Left ventricle myocardium superior (tissue), 1 donor: ENCODE data around the gene SSX2IP. TPM values are rescaled to one million over a fixed set of nuclear protein-coding genes. Genes with fewer than 3 reads are reported as not detected.

Experiments
- ATAC-seq: fragments of 200-7000 bp; cut with Tn5 transposase; one replicate; pipeline ENCODE4 v1.9.1; 2020; ENCODE audit warnings: mild to moderate bottlenecking, moderate library complexity
- DNase-seq: peaks from one replicate; pipeline ENCODE4 v3.0.0-alpha.2; 2020
- intact Hi-C: fragments of 100-400 bp; cut with micrococcal nuclease; formaldehyde crosslinking; loops from one replicate; pipeline ENCODE4 v1.11.0; 2022
- total RNA-seq: library from RNA; stranded (reverse); fragmentation: NEBNext Ultra II Directional; extraction: Animal tissue kit (Norgen Biotek cat#: 25700); gene quantifications from one replicate; pipeline ENCODE4 v1.2.1, GENCODE V29; 2021
- donor health status: DM: no; HTN: yes; CAD: no; lungs with severe emphysema.

Gene SSX2IP
- total RNA-seq, 1 donor from 2014 or later, result 16.5 TPM

- DNase-seq (no peak), ATAC-seq (peak; percentile 75)
- intact Hi-C loops, result no loop called here
These were observed 57.4 kb downstream of the SSX2IP start for GRCh38 chr1:84632673-84633434.

- intact Hi-C loops, result no loop called here
- DNase-seq (no peak), ATAC-seq (peak; percentile 78)
These were observed 58.1 kb downstream of the SSX2IP start for GRCh38 chr1:84632137-84632536.

GRCh38 chr1:84624876-84625275 is 65.4 kb downstream of the SSX2IP start:
- intact Hi-C loops, result loop anchor here (10.0 kb wide), 1 partner anchor 130 kb away; no protein-coding TSS in a partner anchor
- no peak for ATAC-seq

GRCh38 chr1:84621553-84621952 is 68.7 kb downstream of the SSX2IP start:
- ATAC-seq (no peak), DNase-seq (no peak)
- intact Hi-C loops, result loop anchor here (10.0 kb wide), 1 partner anchor 133 kb away; no protein-coding TSS in a partner anchor

More at GRCh38 chr1:84624876-84625275, 65.4 kb downstream of the SSX2IP start:
- DNase-seq, result no peak

- ATAC-seq, result peak; percentile 96
- peak; percentile 86 for DNase-seq
- intact Hi-C loops, result loop anchor here (10.0 kb wide), 1 partner anchor 134 kb away; no protein-coding TSS in a partner anchor
These were observed 69.4 kb downstream of the SSX2IP start for GRCh38 chr1:84620720-84621313.

GRCh38 chr1:84619383-84620102 is 70.7 kb downstream of the SSX2IP start:
- DNase-seq (no peak), ATAC-seq (no peak)
- intact Hi-C loops, result loop anchor here (10.0 kb wide), 1 partner anchor 135 kb away; no protein-coding TSS in a partner anchor

GRCh38 chr1:84617349-84617748 is 72.9 kb downstream of the SSX2IP start:
- DNase-seq (no peak), ATAC-seq (no peak)
- intact Hi-C loops, result no loop called here

GRCh38 chr1:84615790-84616189 is 74.5 kb downstream of the SSX2IP start:
- ATAC-seq (no peak), DNase-seq (no peak)
- intact Hi-C loops, result no loop called here

- intact Hi-C loops, result no loop called here
- ATAC-seq (no peak), DNase-seq (no peak)
These were observed 76.4 kb downstream of the SSX2IP start for GRCh38 chr1:84613887-84614286.

- intact Hi-C loops, result no loop called here
- ATAC-seq (no peak), DNase-seq (no peak)
These were observed 77.2 kb downstream of the SSX2IP start for GRCh38 chr1:84613026-84613425.

GRCh38 chr1:84611796-84612195 is 78.5 kb downstream of the SSX2IP start:
- ATAC-seq (no peak), DNase-seq (no peak)
- intact Hi-C loops, result no loop called here

- DNase-seq, result no peak
- ATAC-seq, result no peak
- intact Hi-C loops, result no loop called here
These were observed 79.2 kb downstream of the SSX2IP start for GRCh38 chr1:84611091-84611490.

GRCh38 chr1:84606977-84607376 is 83.3 kb downstream of the SSX2IP start:
- intact Hi-C loops, result loop anchor here (10.0 kb wide), 1 partner anchor 162 kb away; no protein-coding TSS in a partner anchor

GRCh38 chr1:84605157-84605556 is 85.1 kb downstream of the SSX2IP start:
- DNase-seq (no peak), ATAC-seq (no peak)
- intact Hi-C loops, result loop anchor here (10.0 kb wide), 1 partner anchor 160 kb away; no protein-coding TSS in a partner anchor

More at GRCh38 chr1:84606977-84607376, 83.3 kb downstream of the SSX2IP start:
- no peak for DNase-seq
- ATAC-seq, result no peak

- ATAC-seq, result peak; percentile 90
- DNase-seq, result peak; percentile 38
- intact Hi-C loops, result loop anchor here (10.0 kb wide), 1 partner anchor 159 kb away; no protein-coding TSS in a partner anchor
These were observed 86.1 kb downstream of the SSX2IP start for GRCh38 chr1:84603941-84604830.

- intact Hi-C loops, result loop anchor here (10.0 kb wide), 1 partner anchor 158 kb away; no protein-coding TSS in a partner anchor
- no peak for DNase-seq
- peak; percentile 64 for ATAC-seq
These were observed 87.0 kb downstream of the SSX2IP start for GRCh38 chr1:84603223-84603622.

- intact Hi-C loops, result loop anchor here (10.0 kb wide), 1 partner anchor 156 kb away; no protein-coding TSS in a partner anchor
- no peak for ATAC-seq
These were observed 89.5 kb downstream of the SSX2IP start for GRCh38 chr1:84600796-84601195.

More at GRCh38 chr1:84600796-84601195, 89.5 kb downstream of the SSX2IP start:
- DNase-seq, result no peak
